Peyer's patch (tissue), 4 donors: ENCODE results near the gene HOXA5. TPM values are rescaled to one million over a fixed set of nuclear protein-coding genes. Genes with fewer than 3 reads are reported as not detected.

Experiments used
- DNase-seq, 3 donors: peaks; one replicate each; pipeline ENCODE4 v3.0.0-alpha.2; 2017 to 2019
- H3K27ac ChIP-seq, 4 donors: fragments of 200-600 bp; sonication (generic); one replicate each; pipeline ENCODE4 v1.5.1; 2016 to 2019
- H3K27me3 ChIP-seq, 2 donors: fragments of 200-600 bp; sonication (generic); one replicate each; pipeline ENCODE4 v1.5.1; 2019
- H3K36me3 ChIP-seq, 3 donors: fragments of 200-600 bp; sonication (generic); one replicate each; pipeline ENCODE4 v1.5.1; 2016 to 2019
- H3K4me1 ChIP-seq, 4 donors: fragments of 200-600 bp; sonication (generic); one replicate each; pipeline ENCODE4 v1.5.1; 2016 to 2019
- H3K4me3 ChIP-seq, 4 donors: fragments of 200-600 bp; sonication (generic); 1 replicate in 3 of 4; 2 replicates in 1 of 4; pipeline ENCODE4 v1.5.1; 2016 to 2019; ENCODE audit warnings: mild to moderate bottlenecking in 1 of 4
- H3K9me3 ChIP-seq, 4 donors: fragments of 200-600 bp; sonication (generic); one replicate each; pipeline ENCODE4 v1.5.1; 2016 to 2019; ENCODE audit warnings: mild to moderate bottlenecking in 1 of 4
- POLR2A ChIP-seq, 2 donors: fragments of 450-650 bp; IDR thresholded peaks; one replicate each; pipeline ENCODE4 v1.5.1; 2017; ENCODE audit warnings: antibody characterized with exemption in 2 of 2, mild to moderate bottlenecking in 2 of 2, moderate library complexity in 2 of 2
- total RNA-seq, 4 donors: library from RNA; depleted of rRNA; stranded (reverse); fragments of >200 nt; gene quantifications; one replicate each; pipeline ENCODE4 v1.1.0, GENCODE V29; 2016
- TF ChIP-seq, protein P1 (sequence below), 6 experiments: fragments of 450-650 bp in 4 of 6; fragments of 200-600 bp in 2 of 6; sonication (generic) in 1 of 6; IDR thresholded peaks; one replicate each; pipeline ENCODE4 v1.5.1; 2017 to 2019; ENCODE audit warnings: antibody characterized with exemption in 6 of 6, mild to moderate bottlenecking in 3 of 6, moderate library complexity in 1 of 6

HOXA5 gene
- total RNA-seq, 4 donors from 2014 or later = 8.3 to 24.3 (median 20.1) TPM

DNA sequence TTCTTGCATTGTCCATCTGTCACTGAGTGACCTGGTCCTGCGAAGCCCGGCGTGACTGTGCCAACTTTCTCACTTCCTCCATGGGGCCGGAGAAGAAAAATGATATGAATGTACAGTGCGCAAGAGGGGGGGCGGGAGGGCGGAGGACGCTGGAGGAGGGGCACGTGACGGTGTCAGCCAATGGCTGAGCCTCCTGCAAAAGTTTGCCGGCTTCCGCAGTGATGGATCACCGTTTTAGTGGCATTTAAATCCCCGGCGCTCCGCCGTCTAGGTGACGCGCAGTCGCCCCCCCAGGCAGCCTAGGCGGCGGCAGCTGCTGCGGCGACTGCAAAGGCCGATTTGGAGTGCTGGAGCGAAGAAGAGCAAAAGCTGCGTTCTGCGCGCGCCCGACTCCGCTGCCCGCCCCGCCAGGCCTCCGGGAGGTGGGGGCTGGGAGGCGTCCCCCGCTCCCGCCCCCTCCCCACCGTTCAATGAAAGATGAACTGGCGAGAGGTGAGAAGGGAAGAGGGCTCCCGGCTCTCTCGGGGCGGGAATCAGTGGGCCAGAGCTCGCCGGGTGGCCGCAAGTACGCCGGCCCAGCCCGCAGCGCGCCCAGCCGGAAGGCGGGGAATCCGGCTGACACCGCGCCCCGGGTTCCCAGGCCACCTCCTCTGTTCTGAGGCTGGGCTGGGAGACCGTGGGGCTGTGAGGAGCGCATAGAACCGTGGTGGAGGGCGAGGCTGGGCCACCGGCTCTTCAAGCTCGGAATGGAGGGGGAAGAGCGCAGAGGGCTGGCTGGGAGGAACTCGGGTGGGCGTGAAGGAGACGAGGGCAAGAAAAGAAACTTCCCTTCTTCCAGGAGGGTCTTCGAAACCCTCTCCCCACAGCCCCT is 47.3 kb downstream of the HOXA5 start, which contains the start of gene HOXA1:
TSS of gene HOXA1 (minus strand) at position 104 of the 871 bp plus-strand sequence. CDS start at position 16, 88 bp downstream.
- Histone ChIP-seq H3K4me1 (peaks cover 0 to 23% (median 5%) of the 10 kb centered on the region in 4 donors), H3K9me3 (no peaks in the 10 kb centered on the region), H3K27ac (peak within 1 kb of the TSS; percentile 74 to 93 (median 82)), H3K27me3 (no peaks in the 10 kb centered on the region), H3K4me3 (peak within 1 kb of the TSS; percentile 75 to 87 (median 84)), H3K36me3 (no peaks in the 10 kb centered on the region)
- peak; percentile 81 to 93 (median 92) for DNase-seq
- TF ChIP-seq POLR2A (IDR thresholded peaks at IDR 0.05) = peak; percentile 70 to 90
- TF ChIP-seq, protein P1, sequence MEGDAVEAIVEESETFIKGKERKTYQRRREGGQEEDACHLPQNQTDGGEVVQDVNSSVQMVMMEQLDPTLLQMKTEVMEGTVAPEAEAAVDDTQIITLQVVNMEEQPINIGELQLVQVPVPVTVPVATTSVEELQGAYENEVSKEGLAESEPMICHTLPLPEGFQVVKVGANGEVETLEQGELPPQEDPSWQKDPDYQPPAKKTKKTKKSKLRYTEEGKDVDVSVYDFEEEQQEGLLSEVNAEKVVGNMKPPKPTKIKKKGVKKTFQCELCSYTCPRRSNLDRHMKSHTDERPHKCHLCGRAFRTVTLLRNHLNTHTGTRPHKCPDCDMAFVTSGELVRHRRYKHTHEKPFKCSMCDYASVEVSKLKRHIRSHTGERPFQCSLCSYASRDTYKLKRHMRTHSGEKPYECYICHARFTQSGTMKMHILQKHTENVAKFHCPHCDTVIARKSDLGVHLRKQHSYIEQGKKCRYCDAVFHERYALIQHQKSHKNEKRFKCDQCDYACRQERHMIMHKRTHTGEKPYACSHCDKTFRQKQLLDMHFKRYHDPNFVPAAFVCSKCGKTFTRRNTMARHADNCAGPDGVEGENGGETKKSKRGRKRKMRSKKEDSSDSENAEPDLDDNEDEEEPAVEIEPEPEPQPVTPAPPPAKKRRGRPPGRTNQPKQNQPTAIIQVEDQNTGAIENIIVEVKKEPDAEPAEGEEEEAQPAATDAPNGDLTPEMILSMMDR (IDR thresholded peaks at IDR 0.05) = no peak

DNA sequence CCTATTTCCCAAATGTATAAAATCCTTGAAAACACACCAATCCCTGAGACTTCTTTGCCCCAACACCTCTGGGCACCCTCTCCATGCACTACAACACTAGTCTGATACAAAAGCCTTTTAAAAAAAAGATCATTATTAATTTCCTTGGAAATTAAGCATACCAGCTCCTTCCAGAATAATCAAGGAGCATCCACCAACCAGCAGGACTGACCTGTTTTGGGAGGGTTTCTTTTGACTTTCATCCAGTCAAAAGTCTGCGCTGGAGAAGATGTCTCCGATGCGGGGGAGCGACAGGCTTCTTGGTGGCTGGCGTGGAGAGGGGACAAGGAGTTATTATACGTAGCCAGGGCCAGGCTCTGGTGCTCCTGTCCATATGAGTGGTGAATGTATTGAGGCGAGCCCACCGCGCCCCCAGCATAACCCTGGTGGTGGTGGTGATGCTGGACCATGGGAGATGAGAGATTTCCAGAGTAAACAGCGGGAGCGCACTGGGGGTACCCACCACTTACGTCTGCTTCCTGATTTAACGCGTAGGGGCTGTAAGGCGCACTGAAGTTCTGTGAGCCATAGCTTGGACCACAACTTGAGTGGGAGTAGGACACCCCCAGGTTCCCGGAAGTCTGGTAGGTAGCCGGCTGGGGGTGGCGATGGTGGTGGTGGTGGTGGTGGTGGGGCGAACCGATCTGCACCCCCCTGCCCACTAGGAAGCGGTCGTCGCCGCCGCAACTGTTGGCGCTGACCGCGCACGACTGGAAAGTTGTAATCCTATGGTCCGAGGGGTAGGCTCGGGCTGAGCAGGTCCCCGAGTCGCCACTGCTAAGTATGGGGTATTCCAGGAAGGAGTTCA is 48.2 kb downstream of the HOXA5 start:
- Histone ChIP-seq H3K27ac (peak overlapping the region; percentile 52 to 93 (median 78)), H3K27me3 (no peaks in the 10 kb centered on the region)
- peak in 1 of 3 donors; percentile 52 for DNase-seq

DNA sequence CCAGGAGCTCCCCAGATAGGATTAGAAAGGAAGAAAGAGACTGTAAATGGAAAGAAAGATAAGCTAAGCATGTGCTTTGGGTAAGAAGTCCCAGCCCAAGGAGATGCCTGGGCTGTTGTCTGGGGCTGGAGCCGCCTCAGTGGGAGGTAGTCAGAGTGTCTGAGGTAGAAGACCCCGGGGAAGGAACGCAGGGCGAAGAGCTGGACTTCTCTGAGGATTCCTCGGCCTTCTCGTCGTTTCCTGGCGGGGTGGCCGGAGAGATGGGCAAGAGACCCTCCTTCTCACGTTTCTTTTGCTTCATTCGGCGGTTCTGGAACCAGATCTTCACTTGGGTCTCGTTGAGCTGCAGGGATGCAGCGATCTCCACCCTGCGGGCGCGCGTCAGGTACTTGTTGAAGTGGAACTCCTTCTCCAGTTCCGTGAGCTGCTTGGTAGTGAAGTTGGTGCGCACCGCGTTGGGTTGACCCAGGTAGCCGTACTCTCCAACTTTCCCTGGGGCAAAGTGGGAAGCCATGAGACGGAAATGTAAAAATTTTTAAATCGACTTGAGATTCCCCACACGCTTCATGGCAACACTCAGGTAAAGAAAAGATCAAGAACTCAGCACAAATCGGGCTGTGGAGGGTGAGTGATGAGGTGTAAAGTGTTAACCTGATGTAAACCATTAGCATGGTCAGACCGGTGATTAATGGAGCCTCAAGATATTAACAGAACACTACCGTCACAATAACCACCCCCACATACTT is 49.0 kb downstream of the HOXA5 start:
- H3K27ac ChIP-seq = no peak overlapping the region

More for the DNA sequence above, 48.2 kb downstream of the HOXA5 start:
- H3K4me3 ChIP-seq = peak overlapping the region; percentile 75 to 87 (median 84)
- TF ChIP-seq, protein P1 (IDR thresholded peaks at IDR 0.05) = no peak
- no peak for TF ChIP-seq POLR2A (IDR thresholded peaks at IDR 0.05)
- peaks cover 0 to 22% (median 3%) of the 10 kb centered on the region in 4 donors for H3K4me1 ChIP-seq
- H3K36me3 ChIP-seq = no peaks in the 10 kb centered on the region
- H3K9me3 ChIP-seq = no peaks in the 10 kb centered on the region

DNA sequence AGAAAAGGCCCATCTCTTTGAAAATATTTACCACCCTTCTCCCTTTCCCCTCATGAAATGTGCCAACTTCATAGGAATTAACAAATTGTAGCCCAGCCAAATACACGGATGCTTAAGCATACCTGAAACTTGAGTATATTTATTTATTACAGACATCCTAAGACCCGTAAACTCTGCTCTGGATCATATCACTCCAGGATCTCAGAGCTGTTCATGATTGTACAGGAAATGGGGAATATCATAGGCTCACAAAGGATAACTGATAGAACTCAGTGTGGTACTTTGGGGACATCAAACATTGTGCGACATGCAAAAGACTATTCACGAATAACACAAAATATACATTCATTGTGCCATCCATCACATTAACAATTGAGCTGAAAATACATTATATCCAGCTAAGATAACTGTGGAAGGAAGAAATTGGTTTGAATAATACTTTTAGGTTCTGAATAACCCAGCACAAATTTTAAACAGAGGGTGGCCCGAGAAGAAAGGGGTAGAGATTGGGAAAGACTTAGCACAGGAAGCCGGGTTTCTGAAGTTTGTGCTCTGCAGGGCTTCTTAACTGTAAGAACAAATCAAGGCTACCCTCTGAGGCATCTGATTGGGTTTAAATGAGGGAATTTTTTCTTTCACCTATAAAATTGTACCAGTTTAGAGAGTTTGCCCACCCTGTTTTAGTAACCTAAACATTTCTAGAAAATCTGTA is 50.1 kb downstream of the HOXA5 start:
- Histone ChIP-seq H3K27me3 (no peaks in the 10 kb centered on the region), H3K36me3 (no peaks in the 10 kb centered on the region), H3K9me3 (no peaks in the 10 kb centered on the region), H3K4me1 (peaks cover 0 to 15% (median 3%) of the 10 kb centered on the region in 4 donors), H3K27ac (no peak overlapping the region), H3K4me3 (no peak overlapping the region)
- TF ChIP-seq, protein P1 (IDR thresholded peaks at IDR 0.05) = no peak
- no peak for TF ChIP-seq POLR2A (IDR thresholded peaks at IDR 0.05)
- no peak for DNase-seq

More for the DNA sequence above, 49.0 kb downstream of the HOXA5 start:
- no peaks in the 10 kb centered on the region for H3K36me3 ChIP-seq
- no peak overlapping the region for H3K4me3 ChIP-seq
- no peak for DNase-seq
- no peaks in the 10 kb centered on the region for H3K27me3 ChIP-seq
- no peak for TF ChIP-seq POLR2A (IDR thresholded peaks at IDR 0.05)
- H3K4me1 ChIP-seq = peaks cover 0 to 15% (median 3%) of the 10 kb centered on the region in 4 donors
- no peaks in the 10 kb centered on the region for H3K9me3 ChIP-seq

DNA sequence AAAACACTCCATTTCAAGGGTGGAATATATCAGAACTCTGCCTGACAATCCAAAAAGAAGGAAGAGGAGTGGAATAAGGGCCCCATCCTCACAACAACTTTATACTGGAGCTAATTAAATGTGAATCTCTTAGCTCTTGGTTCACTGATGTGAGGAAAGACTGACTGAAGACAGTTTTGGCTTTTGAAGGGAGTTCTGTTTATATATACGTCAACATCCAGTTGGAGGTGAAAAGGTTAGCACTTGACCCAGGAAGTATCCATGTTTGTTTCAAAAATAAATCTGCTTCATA is 50.7 kb downstream of the HOXA5 start:
- TF ChIP-seq, protein P1 (IDR thresholded peaks at IDR 0.05) = no peak
- no peak for TF ChIP-seq POLR2A (IDR thresholded peaks at IDR 0.05)
- Histone ChIP-seq H3K4me3 (no peak overlapping the region), H3K27ac (no peak overlapping the region), H3K36me3 (no peaks in the 10 kb centered on the region), H3K4me1 (peaks cover 0 to 10% (median 3%) of the 10 kb centered on the region in 4 donors), H3K27me3 (no peaks in the 10 kb centered on the region), H3K9me3 (no peaks in the 10 kb centered on the region)
- DNase-seq = no peak
